Glomerular visceral epithelial cell (primary cell): ENCODE results near the gene ANKRD55.
"Not testable (repeated sequence)": the region's sequence is repeated elsewhere in the genome, so short reads cannot be mapped to it uniquely, and the experiment has no call there.

ENCODE experiments used
- DNase-seq: peaks from one replicate; pipeline ENCODE4 v3.0.0-alpha.2; 2016; ENCODE audit errors: extremely low spot score

ANKRD55 gene

DNA sequence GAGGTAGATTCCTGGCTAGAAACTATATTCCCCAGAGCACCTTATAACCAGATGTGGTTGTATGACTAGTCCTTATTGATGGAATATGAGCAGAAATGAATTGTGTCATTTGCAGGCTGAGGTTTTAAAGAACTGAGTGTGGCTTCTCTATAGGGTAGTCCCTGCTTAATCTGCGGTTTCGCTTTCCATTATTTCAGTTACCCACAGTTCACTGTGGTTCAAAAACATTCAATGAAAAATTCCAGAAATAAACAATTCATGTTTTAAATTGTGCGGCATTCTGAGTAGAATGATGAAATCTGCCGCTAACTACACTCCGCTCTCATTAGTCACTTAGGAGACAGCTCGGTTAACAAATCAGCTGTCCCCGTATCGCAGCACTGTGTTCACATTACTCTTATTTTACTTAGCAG, 65.1 kb downstream of the ANKRD55 start:
- no peak for DNase-seq

DNA sequence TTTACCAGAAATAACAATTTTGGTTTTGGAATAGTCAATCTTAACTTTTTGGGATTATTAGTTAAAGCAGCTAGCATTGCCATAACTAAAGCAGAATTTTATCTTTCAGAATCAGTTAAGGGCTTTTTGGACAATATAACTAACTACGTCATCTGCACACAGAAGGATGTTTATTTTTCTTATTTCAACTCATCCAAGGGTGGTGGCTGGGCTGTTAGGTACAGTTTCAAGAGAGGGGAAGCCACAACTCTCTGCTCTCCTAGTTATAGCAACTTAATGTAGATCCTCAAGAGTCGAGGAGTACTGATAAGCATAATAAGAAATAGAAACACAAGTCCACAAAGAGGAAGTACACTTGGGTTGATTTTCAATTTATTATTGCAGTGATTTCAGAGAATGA, 65.6 kb downstream of the ANKRD55 start:
- no peak for DNase-seq

DNA sequence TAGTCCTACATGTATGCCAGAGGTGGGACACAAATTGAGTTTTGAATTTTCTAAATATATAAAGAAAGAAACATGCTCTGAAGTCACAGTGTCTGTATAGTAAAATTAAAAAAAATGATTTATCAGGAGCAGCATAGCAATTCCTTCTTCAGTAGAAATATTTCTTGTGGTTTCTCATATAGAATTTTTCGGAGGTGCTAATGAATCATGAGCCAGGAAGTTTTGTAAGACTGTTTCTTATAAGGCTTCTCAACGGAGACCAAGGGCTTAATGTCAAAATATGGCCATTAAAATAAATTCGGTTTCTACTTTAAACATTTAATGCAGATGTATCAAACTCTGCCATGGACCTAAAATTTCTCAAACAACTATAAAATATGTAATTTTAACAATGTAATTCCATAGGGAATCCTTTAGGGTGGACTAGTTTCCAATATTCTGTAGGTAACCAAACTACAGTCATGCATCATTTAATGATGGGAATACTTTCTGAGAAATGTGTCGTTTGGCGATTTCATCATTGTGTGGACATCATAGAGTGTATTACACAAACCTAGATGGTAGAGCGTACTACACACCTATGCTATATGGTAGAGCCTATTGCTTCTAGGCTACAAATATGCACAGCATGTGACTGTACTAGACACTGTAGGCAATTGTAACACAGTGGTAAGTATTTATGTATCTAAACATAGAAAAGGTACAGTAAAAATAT, 66.3 kb downstream of the ANKRD55 start:
- no peak for DNase-seq

DNA sequence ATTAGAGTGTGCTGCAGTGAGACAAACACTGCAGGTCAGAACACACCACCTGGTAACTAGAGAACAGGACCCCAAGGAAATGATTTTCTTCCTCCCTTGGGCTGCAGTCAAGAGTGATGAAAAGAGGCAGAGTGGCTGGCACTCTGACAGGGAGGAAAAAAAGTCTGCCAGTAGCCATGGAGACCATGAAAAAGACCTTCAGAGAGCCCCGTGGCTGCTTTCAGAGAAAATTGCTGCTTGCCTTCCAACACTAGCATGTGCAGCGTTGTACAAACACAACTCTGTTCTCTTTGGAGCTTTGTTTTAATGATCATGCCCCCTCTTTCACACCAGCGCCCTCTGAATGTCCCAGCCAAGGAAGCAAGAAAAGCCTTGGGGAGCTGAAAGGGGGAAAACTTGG, 68.8 kb downstream of the ANKRD55 start:
- no peak for DNase-seq

DNA sequence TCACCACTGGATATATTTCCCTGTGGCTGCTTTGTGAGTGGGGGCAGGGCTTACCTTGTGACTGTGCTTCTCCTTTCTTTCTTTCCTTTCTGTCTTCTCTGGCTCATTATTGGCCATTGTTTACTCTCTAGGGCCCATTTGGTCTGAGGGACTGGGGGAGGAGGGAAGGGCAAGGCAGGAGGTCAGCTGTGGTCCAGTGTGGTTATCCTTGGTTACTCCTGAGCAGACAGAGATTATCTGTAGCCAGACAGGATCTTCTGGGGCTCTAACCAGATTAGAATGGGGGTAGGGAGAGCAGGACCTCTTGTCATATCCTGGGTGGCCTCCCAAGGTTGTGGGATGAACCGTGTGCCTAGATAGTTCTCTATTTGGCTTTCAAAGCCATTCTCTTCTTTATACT, 71.2 kb downstream of the ANKRD55 start:
- DNase-seq, result peak; percentile 70

DNA sequence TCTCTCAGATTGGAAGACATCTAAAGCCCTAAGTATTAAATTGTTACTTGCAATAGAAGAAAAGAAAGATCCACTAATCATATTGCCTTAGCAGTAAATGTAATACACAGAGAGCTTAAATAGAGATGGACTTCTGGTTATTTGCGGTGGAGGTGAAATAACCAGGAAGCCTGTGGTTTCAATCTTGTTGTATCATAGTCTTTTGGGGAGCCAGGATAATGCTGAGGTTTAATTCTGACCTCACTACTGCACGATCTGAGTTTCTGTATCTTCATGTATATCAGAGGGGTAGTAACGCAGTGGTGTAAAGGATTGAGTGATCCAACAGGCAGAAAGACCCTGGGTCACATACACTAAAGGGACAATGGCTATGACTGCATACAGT, 71.7 kb downstream of the ANKRD55 start:
- peak; percentile 60 for DNase-seq

DNA sequence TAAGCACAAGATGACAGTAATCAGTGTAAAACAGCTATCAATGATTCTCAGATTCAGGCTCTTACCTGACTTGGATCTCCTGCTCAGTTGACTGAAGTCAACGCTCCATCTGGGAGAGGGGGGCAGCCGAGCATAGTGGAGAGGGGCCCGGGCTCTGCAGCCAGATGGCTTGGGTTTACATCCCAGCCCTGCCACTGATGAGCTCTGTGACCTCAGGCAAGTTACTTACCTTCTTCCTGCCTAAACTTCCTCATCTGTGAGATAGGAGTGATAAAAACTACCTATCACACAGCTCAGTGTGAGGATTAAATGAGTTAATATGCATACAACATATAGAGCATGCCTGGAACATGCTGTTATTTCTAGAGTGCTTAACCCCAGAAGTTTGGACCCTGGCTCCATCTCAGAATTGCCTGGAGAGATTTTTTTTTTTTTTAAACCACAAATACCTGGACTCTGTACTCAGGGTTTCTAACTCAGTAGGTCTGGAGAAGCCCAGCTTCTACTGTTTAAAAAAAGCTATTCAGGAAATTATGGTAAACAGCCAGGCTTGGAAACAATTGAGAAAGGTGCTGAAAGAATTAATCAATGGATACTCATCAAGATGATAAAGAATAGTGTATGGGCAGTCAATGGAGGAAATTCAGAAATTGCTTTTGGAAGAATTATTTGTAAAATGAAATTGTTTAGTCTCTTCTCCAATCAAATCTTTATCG, 72.2 kb downstream of the ANKRD55 start:
- no peak for DNase-seq

DNA sequence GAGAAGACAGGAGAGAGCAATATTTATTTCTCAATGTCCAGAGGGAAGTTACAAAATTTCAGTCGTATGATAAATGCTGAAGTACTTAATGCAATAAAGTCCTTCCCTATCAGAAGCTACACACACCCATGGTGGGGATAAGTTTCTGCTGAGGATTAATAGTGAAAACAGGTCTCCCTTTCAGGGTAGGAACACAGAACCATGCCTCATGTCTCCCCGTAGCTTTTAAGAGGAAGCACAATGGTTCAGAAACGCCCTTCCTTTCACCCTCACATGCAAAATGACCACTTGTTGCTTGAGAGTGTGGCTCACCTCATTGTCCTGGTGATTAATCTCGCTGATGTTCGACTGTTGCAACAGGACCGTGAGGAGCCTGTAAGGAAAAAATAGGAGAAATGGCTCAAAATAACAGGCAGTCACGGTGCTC, 73.6 kb downstream of the ANKRD55 start:
- DNase-seq, result no peak

DNA sequence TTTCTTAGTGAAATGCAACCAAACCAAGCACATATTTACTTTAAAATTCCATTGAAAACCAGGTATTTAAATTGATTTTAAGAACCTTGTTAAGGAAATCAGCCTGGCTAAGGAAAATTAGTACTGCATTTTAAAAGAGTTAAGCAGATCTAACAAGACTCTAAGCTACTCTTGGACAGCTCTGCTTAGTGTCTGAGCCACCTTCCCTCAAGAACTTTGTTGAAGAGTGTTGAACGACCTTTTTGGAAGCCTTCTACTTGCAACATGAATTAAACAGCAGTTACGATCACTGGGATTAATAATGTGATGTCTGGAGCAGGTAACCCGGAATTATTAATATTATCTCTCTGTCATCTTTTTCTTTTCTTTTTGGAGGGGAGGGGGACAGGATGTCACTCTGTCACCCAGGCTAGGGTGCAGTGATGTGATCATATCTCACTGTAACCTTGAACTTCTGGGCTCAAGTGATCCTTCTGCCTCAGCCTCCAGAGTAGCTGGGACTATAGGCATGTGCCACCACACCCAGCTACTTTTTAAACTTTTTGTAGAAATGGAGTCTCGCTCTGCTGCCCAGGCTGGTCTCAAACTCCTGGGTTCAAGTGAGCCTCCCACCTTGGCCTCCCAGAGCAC, 74.7 kb downstream of the ANKRD55 start:
- DNase-seq, result no peak

DNA sequence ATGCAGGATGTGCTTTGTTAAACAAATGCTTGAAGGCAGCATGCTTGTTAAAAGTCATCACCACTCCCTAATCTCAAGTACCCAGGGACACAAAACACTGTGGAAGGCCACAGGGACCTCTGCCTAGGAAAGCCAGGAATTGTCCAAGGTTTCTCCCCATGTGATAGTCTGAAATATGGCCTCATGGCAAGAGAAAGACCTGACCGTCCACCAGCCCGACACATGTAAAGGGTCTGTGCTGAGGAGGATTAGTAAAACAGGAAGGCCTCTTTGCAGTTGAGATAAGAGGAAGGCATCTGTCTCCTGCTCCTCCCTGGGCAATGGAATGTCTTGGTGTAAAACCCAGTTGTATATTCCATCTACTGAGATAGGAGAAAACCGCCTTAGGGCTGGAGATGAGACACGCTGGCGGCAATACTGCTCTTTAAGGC, 75.9 kb downstream of the ANKRD55 start:
- DNase-seq, result not testable (repeated sequence)

DNA sequence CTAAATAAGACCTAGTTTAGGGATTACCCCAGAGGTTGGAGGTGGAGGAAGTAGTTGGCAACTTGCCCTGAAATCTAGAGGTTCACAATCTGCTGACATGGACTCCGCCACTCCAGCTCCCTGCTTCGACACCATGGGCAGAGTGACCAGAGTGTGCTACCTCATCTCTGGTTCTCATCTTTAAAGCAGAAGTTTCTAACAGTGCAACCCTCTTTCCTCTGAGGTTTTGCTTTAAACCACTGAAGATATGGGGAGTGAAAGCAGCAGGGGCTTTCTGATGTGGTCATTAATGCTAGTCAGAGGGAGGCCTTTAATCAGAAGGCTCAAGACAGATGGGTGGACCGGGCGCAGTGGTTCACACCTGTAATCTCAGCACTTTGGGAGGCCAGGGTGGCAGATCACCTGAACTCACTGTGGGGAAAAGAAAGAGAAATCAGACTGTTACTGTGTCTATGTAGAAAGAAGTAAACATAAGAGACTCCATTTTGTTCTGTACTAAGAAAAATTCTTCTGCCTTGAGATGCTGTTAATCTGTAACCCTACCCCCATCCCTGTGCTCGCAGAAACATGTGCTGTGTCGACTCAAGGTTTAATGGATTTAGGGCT, 76.4 kb downstream of the ANKRD55 start:
- not testable (repeated sequence) for DNase-seq

DNA sequence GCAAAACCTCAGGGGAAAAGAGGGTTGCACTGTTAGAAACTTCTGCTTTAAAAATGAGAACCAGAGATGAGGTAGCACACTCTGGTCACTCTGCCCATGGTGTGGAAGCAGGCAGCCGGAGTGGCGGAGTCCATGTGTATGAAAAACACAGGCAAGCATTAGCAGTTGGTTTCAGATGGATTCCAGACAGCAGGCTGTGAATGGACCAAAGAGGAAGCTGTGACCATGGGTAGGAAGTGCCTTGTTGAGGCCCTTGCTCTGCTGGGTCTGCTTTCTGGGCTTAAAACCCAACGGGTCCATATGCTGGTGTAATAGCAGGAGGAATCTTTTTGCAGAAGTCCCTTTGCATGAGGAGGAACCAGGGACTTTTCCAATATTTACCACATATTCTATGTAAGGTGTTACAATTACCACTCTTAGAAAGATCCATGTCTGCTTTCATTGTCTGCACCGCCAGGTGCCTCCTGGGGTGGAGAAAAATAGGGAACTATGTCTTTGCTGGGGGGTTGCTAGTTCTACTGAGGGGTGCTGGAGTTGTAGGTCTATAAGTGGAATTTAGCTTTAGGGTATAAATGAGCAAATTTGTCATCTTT, 77.0 kb downstream of the ANKRD55 start:
- no peak for DNase-seq

DNA sequence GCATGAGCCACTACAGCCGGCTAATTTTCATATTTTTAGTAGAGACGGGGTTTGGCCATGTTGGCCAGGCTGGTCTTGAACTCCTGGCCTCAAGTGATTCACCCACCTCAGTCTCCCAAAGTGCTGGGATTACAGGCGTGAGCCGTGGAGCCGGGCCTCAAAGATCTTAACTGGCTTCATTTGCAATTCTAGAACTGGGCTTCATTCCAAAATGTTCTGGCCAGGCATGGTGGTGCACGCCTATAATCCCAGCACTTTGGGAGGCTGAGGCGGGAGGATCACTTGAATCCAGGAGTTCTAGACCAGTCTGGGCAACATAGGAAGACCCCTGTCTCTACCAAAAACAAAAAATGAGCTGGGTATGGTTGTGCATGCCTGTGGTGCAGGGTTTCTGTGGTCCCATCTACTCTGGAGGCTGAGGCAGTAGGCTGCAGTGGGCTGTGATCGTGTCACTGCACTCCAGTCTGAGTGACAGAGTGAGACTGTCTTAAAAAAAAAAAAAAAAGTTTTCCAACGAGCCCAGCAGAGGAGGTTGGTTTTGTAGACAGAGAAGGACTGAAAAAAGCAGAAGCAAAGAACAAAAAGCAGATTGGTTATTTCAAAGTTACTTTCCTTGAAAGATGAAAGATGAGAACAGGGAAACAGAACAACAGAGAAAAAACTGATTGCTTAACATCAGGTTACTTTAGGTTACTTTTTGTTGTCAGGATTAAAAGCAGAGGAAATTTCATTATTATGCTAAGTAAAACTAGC, 78.2 kb downstream of the ANKRD55 start:
- no peak for DNase-seq

DNA sequence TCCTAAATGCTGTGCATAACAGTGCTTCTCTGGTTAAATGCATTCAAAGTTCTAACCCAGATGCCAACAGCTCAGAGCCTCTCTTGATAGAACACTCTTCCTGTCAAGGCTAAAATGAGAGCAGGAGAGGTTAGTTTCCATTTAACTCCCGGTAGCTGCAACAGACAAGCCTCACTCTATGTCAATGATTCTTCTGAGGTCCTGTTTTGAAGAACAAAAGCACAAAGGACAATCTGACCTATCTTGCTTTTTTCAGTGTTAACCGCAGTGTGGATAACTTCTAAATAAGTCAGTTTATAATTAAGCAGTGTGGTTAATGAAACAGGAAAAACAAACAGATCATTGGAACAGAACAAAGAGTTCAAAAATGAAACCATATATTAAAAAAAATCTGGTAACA, 80.7 kb downstream of the ANKRD55 start:
- DNase-seq, result no peak

DNA sequence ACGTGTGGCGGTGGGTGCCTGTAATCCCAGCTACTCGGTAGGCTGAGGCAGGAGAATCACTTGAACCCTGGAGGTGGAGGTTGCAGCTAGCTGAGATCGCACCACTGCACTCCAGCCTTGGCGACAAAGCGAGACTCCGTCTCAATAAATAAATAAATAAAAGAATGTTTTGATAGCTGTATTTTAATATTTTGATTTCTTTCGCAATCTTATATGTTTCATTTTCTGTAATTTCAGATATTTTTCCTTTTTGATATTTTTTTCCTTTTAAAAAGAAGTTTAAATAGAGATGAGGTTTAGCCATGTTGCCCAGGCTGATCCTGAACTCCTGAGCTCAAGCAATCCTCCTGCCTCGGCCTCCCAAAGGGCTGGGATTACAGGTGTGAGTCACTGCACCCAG, 82.4 kb downstream of the ANKRD55 start:
- not testable (repeated sequence) for DNase-seq

DNA sequence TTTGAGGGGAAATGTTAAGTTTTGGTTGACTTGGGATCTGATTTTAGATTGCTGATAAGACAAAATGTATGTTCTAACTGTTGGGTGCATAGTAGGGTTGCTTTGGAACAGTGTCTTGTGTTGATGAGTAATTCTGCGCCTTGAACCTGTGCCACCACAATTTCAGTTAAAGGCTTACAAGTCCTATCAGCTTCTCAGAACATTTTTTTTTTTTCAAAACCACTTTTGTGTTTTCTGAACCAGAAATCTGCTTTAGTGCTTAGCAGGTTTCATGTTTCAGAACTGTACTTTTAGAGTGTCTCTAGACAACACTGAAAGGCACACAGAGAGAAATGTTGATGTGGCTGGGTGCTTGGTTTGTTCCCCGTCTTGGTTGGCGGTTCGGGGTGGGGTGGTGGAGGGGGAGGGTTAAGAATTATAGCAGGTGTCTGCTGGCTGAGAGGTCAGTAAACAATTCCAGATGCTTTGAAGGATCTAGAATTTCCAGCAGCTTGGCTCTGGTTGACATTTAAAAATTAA, 84.6 kb downstream of the ANKRD55 start:
- DNase-seq, result no peak

DNA sequence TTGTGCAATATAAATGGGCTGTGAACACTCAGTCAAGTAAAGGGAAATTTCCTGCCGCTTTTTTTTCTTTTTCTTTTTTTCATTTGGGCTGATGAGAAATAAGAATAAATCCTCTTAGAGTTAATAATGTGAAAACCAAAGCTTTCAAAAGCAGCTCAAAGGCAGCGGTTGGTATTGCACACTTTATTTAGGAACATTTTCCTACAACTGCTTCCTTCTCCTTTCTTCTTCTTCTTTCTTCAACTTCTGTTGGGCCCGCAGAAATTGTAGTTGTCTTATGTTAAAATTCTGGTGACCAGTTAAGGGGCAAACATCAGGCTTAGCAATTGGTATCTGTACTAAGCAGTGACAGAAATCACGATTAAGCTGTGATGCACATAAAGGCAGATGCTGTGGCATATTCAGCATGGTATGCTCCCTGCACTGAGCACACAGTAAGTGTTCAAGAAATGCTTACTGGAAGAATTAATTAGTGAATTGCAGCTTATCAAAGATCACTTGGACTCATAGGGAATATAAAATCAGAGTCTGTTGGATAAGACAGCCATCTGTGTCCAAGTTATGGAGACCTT, 85.4 kb downstream of the ANKRD55 start:
- no peak for DNase-seq

DNA sequence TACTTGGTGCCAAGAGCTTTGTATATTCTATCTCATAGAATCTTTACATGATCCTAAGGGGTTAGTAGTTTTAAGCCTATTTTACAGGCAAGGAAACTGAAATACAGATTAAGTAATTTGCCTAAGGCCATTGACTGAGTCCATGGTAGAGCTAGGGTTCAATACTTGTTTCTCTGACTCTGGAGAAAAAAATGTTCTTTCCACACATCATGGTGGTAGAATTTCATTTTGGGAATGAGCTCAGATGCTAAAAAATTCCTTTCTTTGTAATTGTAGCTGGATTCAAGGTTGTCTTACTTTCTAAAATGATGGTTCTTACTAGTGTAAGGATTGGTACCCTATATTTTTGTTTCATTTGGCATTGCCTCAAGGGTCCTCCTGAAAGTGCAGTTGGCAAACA, 86.0 kb downstream of the ANKRD55 start:
- DNase-seq, result no peak

DNA sequence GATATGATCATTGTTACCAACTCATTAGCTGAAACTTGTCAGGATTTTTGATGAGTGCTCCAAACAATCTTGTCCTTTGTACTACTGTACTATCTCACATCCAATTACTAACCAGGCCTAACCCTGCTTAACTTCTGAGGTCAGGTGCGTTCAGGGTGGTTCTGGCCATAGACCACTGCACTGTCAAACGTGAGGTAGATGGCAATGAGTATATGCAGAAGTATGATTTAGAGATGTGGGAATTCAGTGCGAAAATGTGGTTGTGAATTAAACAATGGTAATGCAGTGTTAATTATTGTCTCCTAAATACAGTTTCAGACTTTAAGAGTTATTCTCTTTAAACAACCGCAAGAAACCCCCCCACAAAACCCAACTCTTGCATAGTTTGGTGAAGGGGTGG, 86.5 kb downstream of the ANKRD55 start:
- DNase-seq, result no peak

DNA sequence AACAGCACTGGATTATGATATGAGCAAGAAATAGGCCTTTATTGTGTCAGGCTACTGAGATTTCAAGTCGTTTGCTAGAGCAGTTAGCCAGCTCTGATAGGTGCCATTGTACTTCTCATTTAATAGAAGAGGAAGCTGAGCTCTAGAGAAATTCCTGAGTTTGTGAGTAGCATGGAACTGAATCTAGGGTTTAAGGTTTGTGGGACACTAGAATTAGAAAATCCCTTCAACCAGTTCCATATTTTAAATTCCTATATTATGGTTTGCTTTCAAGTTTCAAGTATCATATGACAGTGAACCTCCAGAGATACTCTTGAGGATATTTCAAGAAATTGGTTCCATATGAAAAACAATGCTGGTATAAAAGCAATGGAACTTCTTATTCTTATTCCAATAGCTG, 87.6 kb downstream of the ANKRD55 start:
- DNase-seq, result no peak

DNA sequence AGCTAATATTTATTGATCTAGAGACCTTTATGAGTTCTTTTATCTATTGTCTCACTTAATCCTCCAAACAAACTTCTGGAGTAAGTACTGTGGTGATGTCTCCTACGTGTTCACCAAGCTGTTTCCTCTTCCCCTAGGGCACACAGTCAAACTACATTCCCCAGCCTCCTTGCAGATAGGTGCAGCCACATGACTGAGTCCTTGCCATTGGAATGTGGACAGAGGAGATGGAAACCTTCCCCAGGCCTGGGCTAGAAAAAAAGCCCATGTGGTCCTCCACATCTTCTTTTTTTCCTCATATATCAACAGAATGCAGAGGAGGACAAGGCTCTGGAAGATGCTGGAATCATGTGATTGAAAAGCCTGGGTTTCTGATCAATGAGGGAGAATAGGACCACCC, 88.0 kb downstream of the ANKRD55 start:
- DNase-seq, result no peak
